Activated T-helper 17 cell treated with anti-CD3 and anti-CD28 coated beads, Interleukin-2, amount 50 U/mL, for 72 hours (primary cell): ENCODE measurements around the gene CCDC40. TPM values are rescaled to one million over a fixed set of nuclear protein-coding genes. Genes with fewer than 3 reads are reported as not detected.

Source experiments
- ATAC-seq: fragments of 150-1000 bp; cut with Tn5 transposase; replicated peaks from 2 replicates; pipeline ENCODE4 v1.10.0; 2021; ENCODE audit warnings: mild to moderate bottlenecking, moderate library complexity
- H3K27ac Mint-ChIP-seq: one replicate; pipeline ENCODE4 v1.8.0; 2022; ENCODE audit warnings: mixed read lengths
- H3K27me3 Mint-ChIP-seq: one replicate; pipeline ENCODE4 v1.8.0; 2022; ENCODE audit warnings: mixed read lengths
- H3K36me3 Mint-ChIP-seq: one replicate; pipeline ENCODE4 v1.8.0; 2022; ENCODE audit warnings: low read depth, mild to moderate bottlenecking, mixed read lengths
- H3K4me1 Mint-ChIP-seq: one replicate; pipeline ENCODE4 v1.8.0; 2022; ENCODE audit warnings: mixed read lengths
- H3K4me3 Mint-ChIP-seq: one replicate; pipeline ENCODE4 v1.8.0; 2022; ENCODE audit warnings: mild to moderate bottlenecking, mixed read lengths
- H3K9me3 Mint-ChIP-seq: one replicate; pipeline ENCODE4 v1.8.0; 2022; ENCODE audit warnings: mixed read lengths
- total RNA-seq, 2 donors: library from RNA; stranded (reverse); gene quantifications; one replicate each; pipeline ENCODE4 v1.2.3, GENCODE V29; 2022

The CCDC40 gene
- total RNA-seq, 2 donors from 2014 or later = 0.69 TPM; not detected in 1

DNA sequence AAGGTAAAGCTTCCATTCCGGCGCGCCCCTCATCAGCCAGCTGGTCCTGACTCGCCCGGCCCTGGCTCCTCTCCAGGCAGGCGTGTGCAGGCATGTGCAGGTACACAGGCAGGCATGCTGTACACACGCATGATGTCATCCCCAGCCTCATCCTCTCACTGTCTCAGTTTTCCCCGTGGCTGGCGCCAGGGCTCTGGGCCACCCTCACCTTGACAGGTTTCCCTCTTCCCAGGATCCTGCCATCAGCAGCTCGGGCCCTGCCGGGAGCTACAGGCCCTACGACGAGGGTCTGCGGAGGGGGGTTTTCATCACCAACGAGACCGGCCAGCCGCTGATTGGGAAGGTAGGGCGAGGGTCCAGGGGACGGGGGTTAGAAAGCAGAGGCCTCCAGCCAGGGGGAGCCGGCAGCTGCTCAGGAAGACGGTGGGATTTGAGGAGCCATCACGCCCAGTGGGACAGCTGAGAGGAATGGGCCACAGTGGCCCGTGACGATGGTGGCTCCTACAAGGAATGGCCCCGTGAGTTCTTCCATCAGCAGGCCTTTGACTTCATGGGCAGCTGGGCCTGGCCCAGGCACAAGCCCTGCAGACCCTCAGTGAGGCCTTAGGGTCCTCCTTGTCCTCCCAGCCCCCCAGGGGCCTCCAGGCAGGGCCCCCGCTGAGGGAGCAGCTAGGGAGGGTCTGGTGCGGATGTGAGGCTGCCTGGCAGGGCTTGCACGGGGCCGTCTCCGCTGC, 73.4 kb downstream of the CCDC40 start:
- no peak overlapping the region for H3K4me3 Mint-ChIP-seq
- no peaks in the 10 kb centered on the region for H3K27me3 Mint-ChIP-seq

DNA sequence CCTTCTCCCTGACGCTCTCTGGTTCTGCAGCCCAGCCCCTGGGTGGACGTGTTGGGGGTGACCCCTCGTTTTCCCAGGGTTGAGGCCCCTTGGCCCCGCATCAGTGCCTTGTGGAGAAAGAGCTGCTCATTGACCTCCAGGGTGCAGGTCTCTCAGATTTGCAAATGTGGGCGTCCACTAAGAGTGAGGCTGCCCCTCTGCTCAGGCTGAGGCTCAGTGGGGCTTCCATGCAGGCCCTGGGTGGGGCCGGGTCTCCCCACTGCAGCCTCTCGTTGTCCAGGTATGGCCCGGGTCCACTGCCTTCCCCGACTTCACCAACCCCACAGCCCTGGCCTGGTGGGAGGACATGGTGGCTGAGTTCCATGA, 74.0 kb downstream of the CCDC40 start:
- no peak for ATAC-seq
- Mint-ChIP-seq H3K4me3 (no peak overlapping the region), H3K27me3 (no peaks in the 10 kb centered on the region), H3K4me1 (peaks cover 8% of the 10 kb centered on the region), H3K36me3 (no peaks in the 10 kb centered on the region), H3K27ac (no peak overlapping the region), H3K9me3 (peaks cover 6% of the 10 kb centered on the region)

More for the DNA sequence above, 73.4 kb downstream of the CCDC40 start:
- Mint-ChIP-seq H3K27ac (no peak overlapping the region), H3K36me3 (no peaks in the 10 kb centered on the region), H3K4me1 (peaks cover 3% of the 10 kb centered on the region), H3K9me3 (peaks cover 1% of the 10 kb centered on the region)
- ATAC-seq = no peak

DNA sequence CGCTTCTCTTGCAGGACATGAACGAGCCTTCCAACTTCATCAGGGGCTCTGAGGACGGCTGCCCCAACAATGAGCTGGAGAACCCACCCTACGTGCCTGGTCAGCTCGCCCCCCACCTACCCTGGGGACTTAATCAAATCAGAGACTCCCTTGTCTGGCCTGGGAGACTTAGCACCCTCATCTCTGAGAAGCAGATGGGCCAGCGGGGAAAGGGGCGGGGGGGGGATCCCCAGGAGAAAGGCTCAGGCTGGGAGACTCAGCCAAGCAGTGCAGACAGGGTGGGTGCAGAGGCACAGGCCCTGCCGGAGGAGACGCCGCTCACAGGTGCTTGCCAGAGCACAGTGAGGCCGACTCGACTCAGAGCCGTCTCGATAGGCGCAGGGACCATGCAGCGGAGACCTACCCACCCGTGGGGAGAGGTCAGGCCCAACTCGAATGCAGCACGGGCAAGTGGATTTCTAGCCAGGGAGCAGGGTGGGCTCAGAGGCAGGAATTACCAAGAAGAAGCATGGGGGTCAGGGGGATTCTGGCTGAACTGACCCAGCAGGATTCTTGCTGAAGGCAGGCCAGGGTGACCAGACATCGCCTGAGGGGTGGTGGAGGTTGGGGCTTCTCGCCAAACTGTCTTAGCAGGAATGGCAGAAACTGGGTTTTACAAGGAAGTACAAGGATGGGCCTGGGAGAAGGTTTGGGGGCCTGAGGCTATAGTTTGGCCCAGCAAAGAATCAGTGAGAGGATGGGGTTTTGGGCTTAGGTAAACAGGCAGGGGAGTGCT, 74.7 kb downstream of the CCDC40 start:
- Mint-ChIP-seq H3K27me3 (no peaks in the 10 kb centered on the region), H3K27ac (no peak overlapping the region), H3K9me3 (peaks cover 6% of the 10 kb centered on the region), H3K36me3 (no peaks in the 10 kb centered on the region), H3K4me1 (peaks cover 8% of the 10 kb centered on the region), H3K4me3 (no peak overlapping the region)
- no peak for ATAC-seq

DNA sequence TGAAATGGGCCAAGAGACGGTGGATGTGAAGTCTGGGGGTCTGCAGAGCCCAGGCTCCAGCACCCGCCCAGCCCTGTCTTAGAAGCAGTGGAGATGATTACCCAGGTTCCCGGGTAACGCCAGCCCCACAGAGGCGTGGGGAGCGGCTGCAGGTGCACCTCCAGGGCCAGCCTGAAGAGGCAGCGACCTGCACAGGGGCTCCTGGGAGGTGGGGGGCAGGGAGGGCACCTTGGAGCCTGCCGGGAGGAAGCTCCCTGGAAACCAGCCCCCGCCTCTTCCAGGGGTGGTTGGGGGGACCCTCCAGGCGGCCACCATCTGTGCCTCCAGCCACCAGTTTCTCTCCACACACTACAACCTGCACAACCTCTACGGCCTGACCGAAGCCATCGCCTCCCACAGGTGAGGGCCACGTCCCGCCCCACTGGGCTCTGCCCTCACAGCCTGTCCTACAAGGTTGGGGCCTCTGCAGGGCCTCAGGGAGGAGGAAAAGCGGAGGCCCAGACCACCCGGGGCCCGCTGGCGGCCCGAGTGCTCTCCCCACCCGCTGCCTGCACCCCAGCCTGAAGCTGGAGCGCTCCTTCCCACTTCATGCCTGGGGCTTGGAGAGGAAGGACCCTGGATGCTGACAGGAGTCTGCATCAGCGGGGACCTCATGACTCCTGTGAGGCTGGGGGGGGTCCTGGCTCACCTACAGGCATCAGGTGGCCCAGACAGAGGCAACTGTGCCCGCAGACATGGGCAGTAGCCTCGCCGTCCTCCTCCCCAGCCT, 75.4 kb downstream of the CCDC40 start:
- Mint-ChIP-seq H3K4me3 (no peak overlapping the region), H3K4me1 (peaks cover 8% of the 10 kb centered on the region), H3K9me3 (peaks cover 6% of the 10 kb centered on the region), H3K27me3 (no peaks in the 10 kb centered on the region), H3K36me3 (no peaks in the 10 kb centered on the region), H3K27ac (no peak overlapping the region)
- no peak for ATAC-seq

DNA sequence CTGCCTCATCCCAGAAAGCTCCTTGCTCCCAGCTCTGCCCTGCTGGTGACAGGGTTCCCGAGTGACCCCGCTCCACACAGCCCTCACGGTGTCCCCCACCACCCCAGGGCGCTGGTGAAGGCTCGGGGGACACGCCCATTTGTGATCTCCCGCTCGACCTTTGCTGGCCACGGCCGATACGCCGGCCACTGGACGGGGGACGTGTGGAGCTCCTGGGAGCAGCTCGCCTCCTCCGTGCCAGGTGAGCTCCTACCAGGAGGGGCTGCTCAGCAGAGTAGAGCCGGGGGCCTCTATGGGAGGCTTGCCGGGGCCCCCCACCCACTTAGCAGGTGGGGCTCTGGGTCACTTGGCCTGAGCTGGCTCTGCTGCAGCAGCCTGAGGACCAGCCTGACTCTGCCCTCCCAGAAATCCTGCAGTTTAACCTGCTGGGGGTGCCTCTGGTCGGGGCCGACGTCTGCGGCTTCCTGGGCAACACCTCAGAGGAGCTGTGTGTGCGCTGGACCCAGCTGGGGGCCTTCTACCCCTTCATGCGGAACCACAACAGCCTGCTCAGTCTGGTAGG, 76.1 kb downstream of the CCDC40 start:
- no peaks in the 10 kb centered on the region for H3K36me3 Mint-ChIP-seq
- no peaks in the 10 kb centered on the region for H3K27me3 Mint-ChIP-seq
- peaks cover 6% of the 10 kb centered on the region for H3K9me3 Mint-ChIP-seq
- no peak overlapping the region for H3K27ac Mint-ChIP-seq
- peaks cover 8% of the 10 kb centered on the region for H3K4me1 Mint-ChIP-seq
- no peak overlapping the region for H3K4me3 Mint-ChIP-seq
- ATAC-seq = no peak

DNA sequence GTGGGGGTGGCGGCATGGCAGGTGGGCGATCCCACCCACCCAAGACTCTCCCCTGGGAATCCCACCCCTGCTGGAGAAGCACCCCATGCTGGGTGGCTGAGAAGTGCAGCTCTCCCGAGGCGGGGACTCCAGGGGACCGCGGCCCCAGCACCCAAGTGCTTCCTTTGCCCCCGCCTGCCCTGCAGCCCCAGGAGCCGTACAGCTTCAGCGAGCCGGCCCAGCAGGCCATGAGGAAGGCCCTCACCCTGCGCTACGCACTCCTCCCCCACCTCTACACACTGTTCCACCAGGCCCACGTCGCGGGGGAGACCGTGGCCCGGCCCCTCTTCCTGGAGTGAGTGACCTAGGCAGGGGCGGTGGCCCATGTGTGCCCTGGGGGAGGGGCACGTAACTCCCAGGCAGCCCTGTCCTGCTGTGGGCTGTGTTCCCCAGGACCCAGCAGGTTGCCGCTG, 76.6 kb downstream of the CCDC40 start:
- no peak for ATAC-seq
- Mint-ChIP-seq H3K9me3 (peaks cover 6% of the 10 kb centered on the region), H3K36me3 (no peaks in the 10 kb centered on the region), H3K27ac (no peak overlapping the region), H3K4me1 (peaks cover 8% of the 10 kb centered on the region), H3K27me3 (no peaks in the 10 kb centered on the region), H3K4me3 (no peak overlapping the region)

DNA sequence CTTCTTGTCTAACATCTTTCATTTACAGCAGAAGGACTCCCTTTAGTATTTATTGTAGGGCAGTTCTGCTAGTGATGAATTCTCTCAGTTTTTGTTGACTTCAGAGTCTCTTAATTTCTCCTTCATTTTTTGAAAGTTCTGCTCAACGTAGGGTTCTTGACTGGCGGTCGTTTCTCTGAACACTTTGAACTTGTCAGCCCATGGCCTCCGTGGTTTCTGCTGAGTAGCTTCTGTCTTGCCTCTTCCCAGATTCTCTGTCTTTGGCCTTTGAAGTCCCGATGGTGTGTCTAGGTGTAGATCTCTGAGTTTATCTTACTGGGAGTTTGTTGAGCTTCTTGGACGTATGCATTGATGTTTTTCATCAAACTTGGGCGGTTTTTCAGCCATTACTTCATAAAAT, 78.3 kb downstream of the CCDC40 start:
- Mint-ChIP-seq H3K27me3 (no peaks in the 10 kb centered on the region), H3K9me3 (peaks cover 6% of the 10 kb centered on the region), H3K4me1 (peaks cover 8% of the 10 kb centered on the region), H3K36me3 (no peaks in the 10 kb centered on the region), H3K4me3 (no peak overlapping the region), H3K27ac (peak overlapping the region; percentile 53)
- no peak for ATAC-seq

DNA sequence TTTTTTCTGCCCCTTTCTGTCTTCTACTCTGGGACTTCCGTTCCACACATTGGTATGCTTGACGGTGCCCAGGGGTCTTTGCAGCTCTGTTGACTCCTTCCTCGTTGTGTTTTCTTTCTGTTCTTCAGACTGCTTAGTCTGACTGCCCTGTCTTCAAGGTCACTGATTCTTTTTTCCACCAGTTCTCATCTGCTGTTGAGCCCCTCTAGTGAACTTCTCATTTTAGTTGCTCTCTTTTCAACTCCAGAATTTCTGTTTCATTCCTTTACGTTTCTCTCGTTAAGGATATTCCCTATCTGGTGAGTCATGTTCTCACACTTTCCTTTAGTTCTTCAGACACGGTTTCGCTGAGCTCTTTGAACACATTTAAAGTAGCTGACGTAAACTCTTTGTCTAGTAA, 78.7 kb downstream of the CCDC40 start:
- no peak for ATAC-seq
- Mint-ChIP-seq H3K27me3 (no peaks in the 10 kb centered on the region), H3K4me3 (no peak overlapping the region), H3K27ac (peak overlapping the region; percentile 53), H3K36me3 (no peaks in the 10 kb centered on the region), H3K9me3 (peaks cover 6% of the 10 kb centered on the region), H3K4me1 (peaks cover 8% of the 10 kb centered on the region)

DNA sequence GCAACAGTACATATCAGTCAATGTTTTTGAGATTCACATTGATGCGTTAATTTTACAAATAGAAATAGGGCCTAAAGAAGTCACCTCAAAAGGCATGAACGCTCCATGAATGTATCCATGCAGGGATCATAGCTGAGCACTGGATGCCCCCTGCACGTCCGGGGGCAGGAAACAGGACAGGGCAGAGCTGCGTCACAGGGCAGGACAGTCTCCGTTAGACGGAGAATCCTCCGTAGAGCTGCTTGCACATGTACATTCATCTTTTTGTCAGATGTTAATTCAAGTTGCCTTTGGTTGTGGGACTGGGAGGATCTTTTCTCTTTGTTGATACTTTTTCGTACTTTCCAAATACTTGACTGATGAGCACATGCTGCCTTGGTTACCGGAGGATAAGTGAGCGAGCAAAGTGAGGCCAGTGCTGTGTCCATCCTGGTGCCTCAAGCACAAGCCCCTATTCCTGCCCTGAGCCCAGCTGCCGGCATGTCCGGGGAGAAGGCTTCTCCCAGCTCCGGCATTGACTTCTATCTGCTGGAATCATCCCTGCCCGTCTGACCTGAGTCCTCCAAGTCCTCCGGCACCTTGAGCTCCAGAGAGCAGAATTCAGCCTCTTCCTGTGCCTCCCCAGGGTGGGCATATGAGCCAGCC, 80.0 kb downstream of the CCDC40 start:
- no peaks in the 10 kb centered on the region for H3K27me3 Mint-ChIP-seq
- no peaks in the 10 kb centered on the region for H3K36me3 Mint-ChIP-seq
- no peak overlapping the region for H3K4me3 Mint-ChIP-seq
- ATAC-seq = no peak
- H3K4me1 Mint-ChIP-seq = peaks cover 8% of the 10 kb centered on the region
- H3K9me3 Mint-ChIP-seq = peaks cover 6% of the 10 kb centered on the region
- H3K27ac Mint-ChIP-seq = no peak overlapping the region

DNA sequence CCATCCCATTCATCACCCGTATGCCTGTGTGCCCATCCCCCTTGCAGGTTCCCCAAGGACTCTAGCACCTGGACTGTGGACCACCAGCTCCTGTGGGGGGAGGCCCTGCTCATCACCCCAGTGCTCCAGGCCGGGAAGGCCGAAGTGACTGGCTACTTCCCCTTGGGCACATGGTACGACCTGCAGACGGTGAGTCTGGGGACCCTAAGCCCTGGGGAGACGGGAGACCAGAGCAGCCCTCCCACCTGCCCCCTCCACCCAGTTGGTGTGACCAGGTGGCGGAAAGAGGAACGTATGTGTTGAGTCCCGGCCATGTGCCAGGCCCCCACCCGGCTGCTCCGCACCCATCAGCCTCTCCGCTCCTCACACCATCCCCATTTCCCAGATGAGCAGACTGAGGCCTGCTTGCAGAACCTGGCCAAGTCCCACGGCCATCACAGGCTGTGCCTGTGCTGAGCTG, 80.5 kb downstream of the CCDC40 start:
- ATAC-seq = no peak
- Mint-ChIP-seq H3K4me1 (peaks cover 8% of the 10 kb centered on the region), H3K36me3 (no peaks in the 10 kb centered on the region), H3K27me3 (no peaks in the 10 kb centered on the region), H3K27ac (no peak overlapping the region), H3K4me3 (no peak overlapping the region), H3K9me3 (peaks cover 6% of the 10 kb centered on the region)

DNA sequence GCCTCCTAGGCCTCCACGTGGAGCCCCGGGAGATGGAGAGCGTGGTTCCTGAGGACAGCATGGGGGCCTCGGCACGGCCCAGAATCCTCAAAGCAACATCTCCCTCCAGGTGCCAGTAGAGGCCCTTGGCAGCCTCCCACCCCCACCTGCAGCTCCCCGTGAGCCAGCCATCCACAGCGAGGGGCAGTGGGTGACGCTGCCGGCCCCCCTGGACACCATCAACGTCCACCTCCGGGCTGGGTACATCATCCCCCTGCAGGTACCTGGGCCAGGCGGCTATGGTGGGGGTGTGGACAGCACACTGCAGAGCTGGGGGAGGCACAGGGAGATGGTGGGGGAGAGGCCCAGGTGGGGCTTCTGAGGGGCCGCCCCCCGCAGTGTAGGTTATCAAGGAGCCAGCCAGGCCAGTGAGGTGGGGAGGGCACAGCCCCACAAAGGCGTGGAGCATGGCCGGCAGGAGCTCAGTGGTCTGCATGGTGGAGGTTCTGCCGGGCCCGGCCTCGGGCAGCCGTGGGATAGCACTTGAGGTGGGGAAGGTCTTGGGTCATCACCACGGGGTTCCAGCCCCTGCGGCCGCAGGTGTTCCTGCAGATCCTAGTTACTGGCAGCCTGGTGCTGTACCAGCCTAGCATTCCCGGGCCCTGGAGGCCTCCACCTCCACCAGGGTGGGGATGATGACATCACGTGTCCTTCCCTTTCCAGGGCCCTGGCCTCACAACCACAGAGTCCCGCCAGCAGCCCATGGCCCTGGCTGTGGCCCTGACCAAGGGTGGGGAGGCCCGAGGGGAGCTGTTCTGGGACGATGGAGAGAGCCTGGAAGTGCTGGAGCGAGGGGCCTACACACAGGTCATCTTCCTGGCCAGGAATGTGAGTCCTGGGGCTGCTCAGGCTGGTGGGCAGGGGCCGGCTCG, 81.3 kb downstream of the CCDC40 start:
- Mint-ChIP-seq H3K4me3 (no peak overlapping the region), H3K4me1 (peaks cover 8% of the 10 kb centered on the region), H3K36me3 (no peaks in the 10 kb centered on the region), H3K27ac (no peak overlapping the region), H3K27me3 (no peaks in the 10 kb centered on the region), H3K9me3 (peaks cover 6% of the 10 kb centered on the region)
- ATAC-seq = no peak

DNA sequence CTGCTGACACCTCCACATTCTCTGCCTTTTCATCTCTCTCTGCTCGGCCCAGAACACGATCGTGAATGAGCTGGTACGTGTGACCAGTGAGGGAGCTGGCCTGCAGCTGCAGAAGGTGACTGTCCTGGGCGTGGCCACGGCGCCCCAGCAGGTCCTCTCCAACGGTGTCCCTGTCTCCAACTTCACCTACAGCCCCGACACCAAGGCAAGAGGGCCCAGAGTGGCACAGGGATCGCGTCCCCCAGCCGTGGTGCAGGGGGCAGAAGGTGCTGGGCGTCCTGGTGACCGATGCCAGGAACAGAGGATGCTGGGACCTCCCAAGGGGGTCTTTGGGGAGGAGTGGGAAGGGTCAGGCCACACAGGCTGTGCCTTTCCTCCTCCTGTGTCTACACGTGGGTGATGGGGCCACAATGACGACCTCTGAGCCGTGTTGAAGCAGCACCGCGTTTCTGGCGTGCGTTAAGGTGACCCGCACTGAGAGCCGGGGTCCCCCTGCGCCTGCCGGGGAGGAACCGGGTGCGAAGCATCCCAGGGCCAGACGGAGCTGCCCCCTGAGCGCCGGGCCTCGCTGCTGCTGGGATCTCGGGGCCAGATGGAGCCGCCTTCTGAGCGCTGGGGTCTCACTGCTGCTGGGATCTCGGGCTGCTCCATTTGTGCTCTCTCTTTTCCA, 82.3 kb downstream of the CCDC40 start:
- no peaks in the 10 kb centered on the region for H3K36me3 Mint-ChIP-seq
- no peak overlapping the region for H3K4me3 Mint-ChIP-seq
- no peaks in the 10 kb centered on the region for H3K27me3 Mint-ChIP-seq
- H3K9me3 Mint-ChIP-seq = peaks cover 6% of the 10 kb centered on the region
- H3K27ac Mint-ChIP-seq = no peak overlapping the region
- no peak for ATAC-seq
- H3K4me1 Mint-ChIP-seq = peaks cover 8% of the 10 kb centered on the region

DNA sequence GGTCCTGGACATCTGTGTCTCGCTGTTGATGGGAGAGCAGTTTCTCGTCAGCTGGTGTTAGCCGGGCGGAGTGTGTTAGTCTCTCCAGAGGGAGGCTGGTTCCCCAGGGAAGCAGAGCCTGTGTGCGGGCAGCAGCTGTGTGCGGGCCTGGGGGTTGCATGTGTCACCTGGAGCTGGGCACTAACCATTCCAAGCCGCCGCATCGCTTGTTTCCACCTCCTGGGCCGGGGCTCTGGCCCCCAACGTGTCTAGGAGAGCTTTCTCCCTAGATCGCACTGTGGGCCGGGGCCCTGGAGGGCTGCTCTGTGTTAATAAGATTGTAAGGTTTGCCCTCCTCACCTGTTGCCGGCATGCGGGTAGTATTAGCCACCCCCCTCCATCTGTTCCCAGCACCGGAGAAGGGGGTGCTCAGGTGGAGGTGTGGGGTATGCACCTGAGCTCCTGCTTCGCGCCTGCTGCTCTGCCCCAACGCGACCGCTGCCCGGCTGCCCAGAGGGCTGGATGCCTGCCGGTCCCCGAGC, 82.9 kb downstream of the CCDC40 start:
- H3K4me3 Mint-ChIP-seq = no peak overlapping the region
- H3K27me3 Mint-ChIP-seq = no peaks in the 10 kb centered on the region
- H3K4me1 Mint-ChIP-seq = peaks cover 8% of the 10 kb centered on the region
- no peak overlapping the region for H3K27ac Mint-ChIP-seq
- H3K9me3 Mint-ChIP-seq = peaks cover 6% of the 10 kb centered on the region
- ATAC-seq = no peak
- H3K36me3 Mint-ChIP-seq = no peaks in the 10 kb centered on the region
